Transverse colon (tissue), 4 donors: Measurements from ENCODE around the gene HTR2B. TPM values are rescaled to one million over a fixed set of nuclear protein-coding genes. Genes with fewer than 3 reads are reported as not detected.

Experiments used
- DNase-seq: peaks from one replicate; pipeline ENCODE4 v3.0.0-alpha.2; 2019
- H3K27ac ChIP-seq, 4 donors: fragments of 200-600 bp; sonication (generic); 2 replicates each; pipeline ENCODE4 v1.5.1; 2016 to 2018; ENCODE audit warnings: inconsistent platforms in 4 of 4
- H3K27me3 ChIP-seq: fragments of 200-600 bp; sonication (generic); 2 replicates; pipeline ENCODE4 v1.5.1; 2017; ENCODE audit warnings: inconsistent platforms
- H3K36me3 ChIP-seq, 4 donors: fragments of 200-600 bp; sonication (generic); 2 replicates each; pipeline ENCODE4 v1.5.1; 2017 to 2019; ENCODE audit warnings: inconsistent platforms in 4 of 4
- H3K4me1 ChIP-seq, 4 donors: fragments of 200-600 bp; sonication (generic); 2 replicates each; pipeline ENCODE4 v1.5.1; 2017 to 2020; ENCODE audit warnings: inconsistent platforms in 4 of 4
- H3K4me3 ChIP-seq, 4 donors: fragments of 200-600 bp; sonication (generic); 1 replicate in 1 of 4; 2 replicates in 3 of 4; pipeline versions ENCODE4 v1.5.1 to v1.6.1; 2017 to 2019; ENCODE audit warnings: inconsistent platforms in 4 of 4
- H3K9me3 ChIP-seq, 2 donors: fragments of 200-600 bp; sonication (generic); 2 replicates each; pipeline ENCODE4 v1.5.1; 2017 to 2019; ENCODE audit warnings: inconsistent platforms in 2 of 2
- EP300 ChIP-seq: sonication (generic); formaldehyde crosslinking; IDR thresholded peaks from one replicate; pipeline ENCODE4 v1.6.1; 2017; ENCODE audit warnings: antibody characterized with exemption, low read depth
- POLR2A ChIP-seq: fragments of 450-650 bp; IDR thresholded peaks from one replicate; pipeline ENCODE4 v1.6.1; 2016; ENCODE audit warnings: antibody characterized with exemption, mild to moderate bottlenecking, moderate library complexity
- POLR2AphosphoS5 ChIP-seq, 3 donors: sonication (generic); formaldehyde crosslinking; IDR thresholded peaks; one replicate each; pipeline ENCODE4 v1.6.1; 2016; ENCODE audit warnings: antibody characterized with exemption in 3 of 3
- WGBS, 2 donors: methylation state at CpG; one replicate each; pipeline ENCODE4 v1.1.5; 2018; ENCODE audit warnings: low coverage in 1 of 2; 5-methylcytosine and 5-hydroxymethylcytosine counted together
- in situ Hi-C, 4 donors: fragments of 200-750 bp; cut with MboI; loops; one replicate each; pipeline versions ENCODE4 v1.15.0 to v1.15.1; 2017; ENCODE audit warnings: low sequenced_read_pairs in 3 of 4, low pct_ligation_motif_present in 1 of 4, low pct_unique_long_range_greater_than_20kb in 1 of 4
- intact Hi-C: fragments of 100-400 bp; cut with DNase I; formaldehyde crosslinking; loops from one replicate; pipeline ENCODE4 v1.15.1; 2023; ENCODE audit warnings: low total_unique reads
- total RNA-seq, 4 donors: library from RNA; depleted of rRNA; stranded (reverse); fragments of >200 nt; gene quantifications; one replicate each; pipeline ENCODE4 v1.1.0, GENCODE V29; 2016
- TF ChIP-seq, protein P1 (sequence below), 5 experiments: fragments of 200-600 bp in 3 of 5; fragments of 450-650 bp in 2 of 5; sonication (generic) in 3 of 5; IDR thresholded peaks; 1 replicate in 2 of 5; 2 replicates in 3 of 5; pipeline ENCODE4 v1.5.1; 2016 to 2017; ENCODE audit warnings: antibody characterized with exemption in 5 of 5, inconsistent platforms in 3 of 5, mild to moderate bottlenecking in 2 of 5, moderate library complexity in 1 of 5

Gene HTR2B
- total RNA-seq, 4 donors from 2014 or later = 0.40 to 6.2 (median 0.82) TPM; not detected in 1

DNA sequence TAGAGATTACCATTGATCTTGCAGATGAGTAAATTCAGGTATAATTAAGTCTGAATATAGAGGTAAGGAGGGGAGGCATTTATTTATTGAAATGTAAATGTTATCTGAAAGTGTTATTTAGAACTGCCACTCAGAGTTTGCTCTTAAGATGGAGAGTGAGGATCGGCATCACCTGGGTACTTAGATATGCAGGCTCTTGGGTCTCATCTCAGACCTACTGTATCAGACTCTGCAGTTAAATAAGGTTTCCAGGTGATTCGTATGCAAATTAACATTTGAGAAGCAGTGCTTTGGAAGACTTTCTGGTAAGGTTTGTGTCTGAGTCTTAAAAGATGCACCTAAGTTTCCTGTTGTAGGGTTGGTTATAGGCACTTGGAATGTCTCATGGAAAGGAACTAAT is 9.2 kb downstream of the HTR2B start:
- WGBS, 2 donors = 86 to 100% methylated on average over 2 of the region's 2 CpGs
- DNase-seq = no peak
- Histone ChIP-seq H3K4me3 (no peak overlapping the region), H3K9me3 (no peaks in the 10 kb centered on the region), H3K36me3 (no peaks in the 10 kb centered on the region), H3K27ac (peak overlapping the region in 1 of 4 donors; percentile 41), H3K4me1 (peaks cover 8 to 17% (median 9%) of the 10 kb centered on the region in 4 donors), H3K27me3 (no peaks in the 10 kb centered on the region)
- TF ChIP-seq, protein P1, sequence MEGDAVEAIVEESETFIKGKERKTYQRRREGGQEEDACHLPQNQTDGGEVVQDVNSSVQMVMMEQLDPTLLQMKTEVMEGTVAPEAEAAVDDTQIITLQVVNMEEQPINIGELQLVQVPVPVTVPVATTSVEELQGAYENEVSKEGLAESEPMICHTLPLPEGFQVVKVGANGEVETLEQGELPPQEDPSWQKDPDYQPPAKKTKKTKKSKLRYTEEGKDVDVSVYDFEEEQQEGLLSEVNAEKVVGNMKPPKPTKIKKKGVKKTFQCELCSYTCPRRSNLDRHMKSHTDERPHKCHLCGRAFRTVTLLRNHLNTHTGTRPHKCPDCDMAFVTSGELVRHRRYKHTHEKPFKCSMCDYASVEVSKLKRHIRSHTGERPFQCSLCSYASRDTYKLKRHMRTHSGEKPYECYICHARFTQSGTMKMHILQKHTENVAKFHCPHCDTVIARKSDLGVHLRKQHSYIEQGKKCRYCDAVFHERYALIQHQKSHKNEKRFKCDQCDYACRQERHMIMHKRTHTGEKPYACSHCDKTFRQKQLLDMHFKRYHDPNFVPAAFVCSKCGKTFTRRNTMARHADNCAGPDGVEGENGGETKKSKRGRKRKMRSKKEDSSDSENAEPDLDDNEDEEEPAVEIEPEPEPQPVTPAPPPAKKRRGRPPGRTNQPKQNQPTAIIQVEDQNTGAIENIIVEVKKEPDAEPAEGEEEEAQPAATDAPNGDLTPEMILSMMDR (IDR thresholded peaks at IDR 0.05) = no peak
- TF ChIP-seq POLR2AphosphoS5 (IDR thresholded peaks at IDR 0.05) (no peak), EP300 (no peak), POLR2A (no peak)
- intact Hi-C loops (no loop called here), in situ Hi-C loops (loop anchor here in 1 of 4 donors (25.0 kb wide), 1 partner anchor 297 kb away; no protein-coding TSS in a partner anchor)

DNA sequence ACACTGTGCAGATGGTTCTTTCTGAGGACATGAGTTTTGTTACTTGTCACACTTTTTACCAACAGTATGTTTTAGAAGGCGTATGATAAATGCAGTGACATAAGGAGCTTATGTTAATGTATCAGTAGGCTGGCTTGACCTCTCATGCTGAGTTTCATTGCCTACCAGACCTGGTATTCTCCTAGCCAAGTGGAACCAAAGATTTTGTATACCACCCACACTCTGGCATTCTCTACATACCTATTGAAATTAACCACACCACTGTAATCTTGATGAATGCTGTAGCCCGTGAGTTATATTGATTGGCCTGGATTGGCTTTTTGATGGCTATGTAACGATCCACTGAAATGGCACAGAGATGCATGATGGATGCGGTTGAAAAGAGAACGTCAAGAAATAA is 11.4 kb downstream of the HTR2B start:
- Histone ChIP-seq H3K9me3 (no peaks in the 10 kb centered on the region), H3K4me1 (peaks cover 9 to 25% (median 14%) of the 10 kb centered on the region in 4 donors), H3K36me3 (peaks cover 0 to 7% (median 0%) of the 10 kb centered on the region in 4 donors), H3K27me3 (no peaks in the 10 kb centered on the region), H3K4me3 (no peak overlapping the region), H3K27ac (peak overlapping the region in 1 of 4 donors; percentile 21)
- no peak for DNase-seq
- in situ Hi-C loops (loop anchor here in 1 of 4 donors (25.0 kb wide), 1 partner anchor 299 kb away; no protein-coding TSS in a partner anchor), intact Hi-C loops (loop anchor here (5.0 kb wide), 1 partner anchor 79 kb away; no protein-coding TSS in a partner anchor)
- 97 to 100% methylated on average over 3 to 5 of the region's 5 CpGs for WGBS, 2 donors
- TF ChIP-seq EP300 (no peak), POLR2AphosphoS5 (IDR thresholded peaks at IDR 0.05) (no peak), POLR2A (no peak)
- TF ChIP-seq, protein P1 (IDR thresholded peaks at IDR 0.05) = no peak

DNA sequence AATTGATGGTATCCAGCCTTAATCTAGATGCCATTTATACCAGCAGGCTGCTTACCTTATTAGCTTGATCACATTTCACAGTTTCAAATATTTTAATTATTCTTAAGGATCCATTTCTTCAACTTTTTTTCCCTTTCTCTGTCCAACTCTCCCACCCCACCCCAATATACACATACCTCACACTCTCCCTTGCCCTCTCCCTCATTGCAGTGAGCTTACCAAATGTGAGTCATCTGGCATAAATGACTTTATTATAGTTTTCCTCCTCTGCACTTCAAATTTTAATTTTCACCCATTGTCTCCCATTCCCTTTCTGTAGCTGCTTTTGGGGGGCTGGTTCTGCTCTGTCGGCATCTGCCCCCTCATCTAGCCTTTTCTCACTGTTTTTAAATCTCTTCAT is 12.9 kb downstream of the HTR2B start:
- no peaks in the 10 kb centered on the region for H3K27me3 ChIP-seq
- H3K4me1 ChIP-seq = peaks cover 10 to 25% (median 16%) of the 10 kb centered on the region in 4 donors
- H3K27ac ChIP-seq = peak overlapping the region in 2 of 4 donors; percentile 13 to 56
- no peak overlapping the region for H3K4me3 ChIP-seq
- DNase-seq = no peak
- in situ Hi-C loops (loop anchor here in 1 of 4 donors (25.0 kb wide), 1 partner anchor 300 kb away; no protein-coding TSS in a partner anchor), intact Hi-C loops (loop anchor here (5.0 kb wide), 1 partner anchor 80 kb away; no protein-coding TSS in a partner anchor)
- H3K9me3 ChIP-seq = no peaks in the 10 kb centered on the region
- 88% methylated on average over 1 of the region's 1 CpG; no CpG with 5 or more reads in 1 of the 2 donors for WGBS, 2 donors
- TF ChIP-seq EP300 (no peak), POLR2AphosphoS5 (IDR thresholded peaks at IDR 0.05) (no peak), POLR2A (no peak)
- TF ChIP-seq, protein P1 (IDR thresholded peaks at IDR 0.05) = no peak
- peaks cover 0 to 7% (median 0%) of the 10 kb centered on the region in 4 donors for H3K36me3 ChIP-seq

DNA sequence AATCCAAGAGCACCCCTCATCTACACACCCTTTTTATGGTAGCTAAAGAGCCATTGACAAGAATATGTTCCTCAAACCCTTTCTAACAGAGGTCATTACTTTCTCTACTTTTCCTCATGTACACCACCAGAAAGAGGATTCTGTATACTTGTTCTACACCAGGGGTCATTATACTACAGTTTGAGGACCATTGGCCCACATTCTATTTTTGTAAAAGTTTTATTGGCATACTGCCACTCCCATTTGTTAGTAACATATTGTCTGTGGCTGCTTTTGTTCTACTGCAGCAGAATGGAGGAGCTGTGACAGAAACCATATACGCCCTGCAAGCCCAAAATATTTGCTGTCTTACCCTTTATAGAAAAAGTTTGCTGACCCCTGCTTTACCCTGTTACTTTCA is 14.3 kb downstream of the HTR2B start:
- intact Hi-C loops = loop anchor here (5.0 kb wide), 1 partner anchor 82 kb away; no protein-coding TSS in a partner anchor
- no peak for DNase-seq
- TF ChIP-seq POLR2A = no peak
- TF ChIP-seq, protein P1 (IDR thresholded peaks at IDR 0.05) = peak in 3 of 5 experiments; percentile 13 to 32 (median 18)
- peak in 1 of 3 donors; percentile 15 for TF ChIP-seq POLR2AphosphoS5 (IDR thresholded peaks at IDR 0.05)
- no peak for TF ChIP-seq EP300
- Histone ChIP-seq H3K36me3 (peaks cover 0 to 7% (median 0%) of the 10 kb centered on the region in 4 donors), H3K4me1 (peaks cover 10 to 25% (median 16%) of the 10 kb centered on the region in 4 donors), H3K27me3 (no peaks in the 10 kb centered on the region), H3K9me3 (no peaks in the 10 kb centered on the region), H3K4me3 (no peak overlapping the region), H3K27ac (peak overlapping the region; percentile 7 to 56 (median 40))
- in situ Hi-C loops = loop anchor here in 1 of 4 donors (25.0 kb wide), 1 partner anchor 302 kb away; no protein-coding TSS in a partner anchor
- 40 to 57% methylated on average over 1 of the region's 1 CpG for WGBS, 2 donors
